GM18526 (cell line): Measurements from ENCODE around the gene PARP9.
A peak's percentile ranks its signal among the peaks of the same experiment; 100 is the strongest.

Experiments
- POLR2A ChIP-seq: IDR thresholded peaks from 3 replicates; pipeline ENCODE4 v1.6.1; 2011; ENCODE audit not compliant: insufficient read length; ENCODE audit errors: extremely low read depth

The PARP9 gene

DNA sequence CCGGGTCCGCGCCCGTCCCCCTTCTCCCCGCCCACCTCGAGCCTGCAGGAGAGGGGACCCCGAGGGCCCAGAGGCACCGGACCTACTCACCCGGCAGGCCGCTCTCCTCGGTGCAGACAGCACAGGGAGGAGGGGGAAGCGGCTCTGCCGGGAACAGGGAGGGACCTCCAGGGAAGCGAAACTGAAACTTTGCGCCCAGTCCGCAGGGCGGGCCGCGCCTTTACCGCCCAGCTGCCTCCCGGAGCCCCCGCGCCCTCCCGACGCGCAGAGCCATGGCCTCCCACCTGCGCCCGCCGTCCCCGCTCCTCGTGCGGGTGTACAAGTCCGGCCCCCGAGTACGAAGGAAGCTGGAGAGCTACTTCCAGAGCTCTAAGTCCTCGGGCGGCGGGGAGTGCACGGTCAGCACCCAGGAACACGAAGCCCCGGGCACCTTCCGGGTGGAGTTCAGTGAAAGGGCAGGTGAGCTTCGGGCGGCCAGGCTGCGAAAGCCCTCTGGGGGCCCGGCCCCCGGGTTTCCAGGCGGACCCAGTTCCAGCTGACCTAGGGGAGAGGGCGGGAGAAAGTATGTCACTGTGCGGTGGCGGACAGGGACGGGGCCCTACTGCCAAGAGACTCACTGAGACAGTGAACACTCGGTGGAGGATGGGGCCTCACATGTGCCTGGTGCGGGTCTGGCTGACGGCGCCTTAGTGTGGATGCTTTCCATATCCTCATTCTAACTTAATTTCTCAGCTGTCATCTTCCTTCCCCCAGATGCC, at the start of gene PARP9, which contains the start of gene DTX3L:
PARP9 (minus strand) TSS at position 146 of the 758 bp plus-strand sequence. CDS start 4,680 bp downstream, outside the sequence.
DTX3L (plus strand) TSS at position 184 of the 758 bp plus-strand sequence; CDS start at position 273, 89 bp downstream.
- TF ChIP-seq POLR2A: peak; percentile 62

- no peak for TF ChIP-seq POLR2A
These were observed 48.6 kb upstream of the PARP9 start for GRCh38 chr3:122612696-122613095.

GRCh38 chr3:122609798-122610559, 45.9 kb upstream of the PARP9 start:
- no peak for TF ChIP-seq POLR2A

DNA sequence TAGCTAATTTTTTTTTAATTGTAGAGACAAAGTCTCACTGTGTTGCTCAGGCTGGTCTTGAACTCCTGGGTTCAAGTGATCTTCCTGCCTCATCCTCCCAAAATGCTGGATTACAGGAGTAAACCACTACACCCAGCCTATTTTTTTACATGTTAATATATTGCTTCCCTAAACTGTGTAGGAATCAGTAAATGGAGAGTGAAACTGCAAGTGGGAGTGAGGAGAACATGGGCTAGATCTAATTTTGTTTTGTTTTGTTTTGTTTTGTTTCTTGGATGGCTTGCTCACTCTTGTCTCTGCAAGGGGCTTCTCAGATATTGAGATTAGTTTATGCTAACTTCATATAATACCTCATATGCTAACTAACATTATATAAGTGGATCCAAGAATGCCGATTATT, 44.8 kb upstream of the PARP9 start:
- no peak for TF ChIP-seq POLR2A

- TF ChIP-seq POLR2A: no peak
These were observed 42.2 kb upstream of the PARP9 start for GRCh38 chr3:122606330-122606729.

- TF ChIP-seq POLR2A: no peak
These were observed 39.0 kb upstream of the PARP9 start for GRCh38 chr3:122603056-122603455.

- TF ChIP-seq POLR2A: no peak
These were observed 38.1 kb upstream of the PARP9 start for GRCh38 chr3:122602011-122602710.

GRCh38 chr3:122598556-122598955, 34.5 kb upstream of the PARP9 start:
- TF ChIP-seq POLR2A: no peak

DNA sequence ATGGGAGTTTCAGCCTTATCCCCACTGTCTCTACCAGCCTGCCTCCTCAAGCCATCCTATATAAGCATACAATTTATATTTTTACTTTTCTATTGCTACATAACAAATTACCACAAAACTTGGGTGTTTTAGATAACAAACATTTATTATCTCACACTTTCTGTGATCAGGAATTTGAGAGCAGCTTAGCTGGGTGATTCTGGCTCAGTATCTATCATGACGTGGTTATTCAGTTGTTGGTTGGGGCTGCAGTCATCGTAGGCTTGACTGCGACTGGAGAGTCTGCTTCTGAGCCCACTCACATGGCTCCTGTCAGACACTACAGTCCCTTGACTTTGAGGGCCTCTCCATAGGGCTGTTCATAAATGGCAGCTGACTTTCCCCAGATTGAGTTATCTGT, 34.1 kb upstream of the PARP9 start:
- TF ChIP-seq POLR2A: no peak

GRCh38 chr3:122594025-122594424, 29.9 kb upstream of the PARP9 start:
- no peak for TF ChIP-seq POLR2A

- no peak for TF ChIP-seq POLR2A
These were observed 26.5 kb upstream of the PARP9 start for GRCh38 chr3:122590610-122591009.

DNA sequence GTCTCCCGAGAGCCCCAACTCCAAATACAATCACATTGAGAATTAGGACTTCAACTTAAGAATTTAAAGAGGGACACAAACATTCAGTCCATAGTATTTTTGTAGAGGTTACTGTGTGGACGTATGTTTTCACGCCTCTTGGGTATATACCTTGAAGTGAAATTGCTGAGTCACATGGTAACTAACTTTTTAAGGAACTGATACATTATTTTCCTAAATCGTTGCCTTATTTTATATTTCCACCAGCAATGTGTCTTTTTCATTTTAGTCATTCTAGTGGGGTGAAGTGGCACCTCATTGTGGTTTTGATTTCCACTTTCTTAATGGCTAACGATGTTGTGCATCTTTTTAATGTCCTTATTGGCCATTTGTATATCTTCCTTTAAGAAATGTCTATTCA, 25.2 kb upstream of the PARP9 start:
- TF ChIP-seq POLR2A: no peak

DNA sequence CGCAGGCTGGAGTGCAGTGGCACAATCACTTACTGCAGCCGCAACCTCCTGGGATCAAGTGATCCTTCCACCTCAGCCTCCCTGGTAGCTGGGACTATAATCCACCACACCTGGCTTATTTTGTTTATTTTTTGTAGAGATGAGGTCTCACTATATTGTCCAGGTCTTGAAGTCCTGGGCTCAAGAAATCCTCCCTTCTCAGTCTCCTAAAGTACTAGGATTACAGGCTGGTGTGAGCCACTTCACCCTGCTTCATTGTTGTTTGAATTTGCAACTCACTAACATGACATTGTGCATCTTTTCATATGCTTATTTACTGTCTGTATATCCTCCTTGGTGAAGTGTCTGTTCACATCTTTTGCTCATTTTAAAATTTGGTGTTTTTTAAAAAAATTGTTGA, 23.5 kb upstream of the PARP9 start:
- no peak for TF ChIP-seq POLR2A

DNA sequence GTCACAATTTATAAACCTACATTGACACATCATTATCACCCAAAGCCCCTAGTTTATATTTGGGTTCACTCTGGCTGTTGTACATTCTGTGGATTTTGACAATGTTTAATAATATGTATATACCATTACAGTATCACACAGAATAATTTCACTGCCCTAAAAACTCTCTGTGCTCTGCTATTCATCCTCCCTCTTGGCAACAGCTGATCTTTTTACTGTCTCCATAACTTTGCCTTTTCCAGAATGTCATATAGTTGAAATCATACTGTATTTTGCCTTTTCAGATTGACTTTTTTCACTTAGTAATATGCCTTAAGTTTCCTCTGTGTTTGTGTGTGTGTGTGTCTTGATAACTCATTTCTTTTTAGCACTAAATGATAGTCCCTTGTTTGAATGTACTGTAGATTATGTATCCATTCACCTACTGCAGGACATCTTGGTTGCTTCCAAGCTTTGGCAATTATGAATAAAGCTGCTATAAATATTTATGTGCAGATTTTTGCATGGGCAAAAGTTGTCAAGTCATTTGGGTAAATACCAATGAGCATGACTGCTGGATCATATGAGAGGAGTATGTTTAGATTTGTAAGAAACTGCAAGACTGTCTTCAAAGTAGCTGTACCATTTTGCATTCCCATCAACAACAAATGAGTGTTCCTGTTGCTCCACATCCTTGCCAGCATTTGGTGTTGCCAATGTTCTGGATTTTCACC, 22.8 kb upstream of the PARP9 start:
- no peak for TF ChIP-seq POLR2A

GRCh38 chr3:122586098-122586497, 22.0 kb upstream of the PARP9 start:
- TF ChIP-seq POLR2A: no peak
